Esophagus squamous epithelium (tissue), 5 donors: ENCODE measurements around the gene GOLGA2. TPM values are rescaled to one million over a fixed set of nuclear protein-coding genes. Genes with fewer than 3 reads are reported as not detected.

ENCODE experiments used
- DNase-seq: peaks from one replicate; lab custom pipeline; 2025; lab: John Stamatoyannopoulos, UW
- H3K27ac ChIP-seq, 4 donors: fragments of 200-600 bp; sonication (generic); one replicate each; pipeline ENCODE4 v1.5.1; 2016 to 2019; ENCODE audit warnings: mild to moderate bottlenecking in 1 of 4
- H3K27me3 ChIP-seq, 4 donors: fragments of 200-600 bp; sonication (generic); 1 replicate in 3 of 4; 2 replicates in 1 of 4; pipeline versions ENCODE4 v1.5.1 to v1.6.0; 2017 to 2021; ENCODE audit warnings: antibody characterized with exemption in 1 of 4
- H3K36me3 ChIP-seq, 3 donors: fragments of 200-600 bp; sonication (generic); one replicate each; pipeline ENCODE4 v1.5.1; 2016 to 2019
- H3K4me1 ChIP-seq, 3 donors: fragments of 200-600 bp; sonication (generic); one replicate each; pipeline ENCODE4 v1.5.1; 2017 to 2019
- H3K4me3 ChIP-seq, 4 donors: fragments of 200-600 bp; sonication (generic); 1 replicate in 3 of 4; 2 replicates in 1 of 4; pipeline ENCODE4 v1.5.1; 2016 to 2019; ENCODE audit warnings: mild to moderate bottlenecking in 2 of 4, moderate library complexity in 1 of 4
- H3K9me3 ChIP-seq, 3 donors: fragments of 200-600 bp; sonication (generic); one replicate each; pipeline ENCODE4 v1.5.1; 2016 to 2019
- POLR2A ChIP-seq, 4 donors: fragments of 450-650 bp; IDR thresholded peaks; one replicate each; pipeline ENCODE4 v1.6.1; 2017; ENCODE audit warnings: antibody characterized with exemption in 4 of 4, mild to moderate bottlenecking in 4 of 4, moderate library complexity in 3 of 4
- WGBS, 2 donors: methylation state at CpG; one replicate each; pipeline ENCODE4 v1.1.5; 2018; 5-methylcytosine and 5-hydroxymethylcytosine counted together
- intact Hi-C: fragments of 100-400 bp; cut with DNase I; formaldehyde crosslinking; loops from one replicate; pipeline ENCODE4 v1.15.0; 2022
- total RNA-seq, 4 donors: library from RNA; depleted of rRNA; stranded (reverse); fragments of >200 nt; gene quantifications; one replicate each; pipeline ENCODE4 v1.1.0, GENCODE V29; 2016
- TF ChIP-seq, protein P1 (sequence below), 6 experiments: fragments of 450-650 bp in 4 of 6; fragments of 200-600 bp in 2 of 6; sonication (generic) in 2 of 6; IDR thresholded peaks; one replicate each; pipeline ENCODE4 v1.5.1; 2016 to 2019; ENCODE audit warnings: antibody characterized with exemption in 6 of 6, mild to moderate bottlenecking in 4 of 6, moderate library complexity in 4 of 6
- donor health status: DM: yes; HTN: yes; CAD: no.

Gene GOLGA2
- total RNA-seq, 4 donors from 2014 or later = 76.1 to 92.0 (median 89.2) TPM

- no peak for TF ChIP-seq POLR2A (IDR thresholded peaks at IDR 0.05)
- TF ChIP-seq, protein P1, sequence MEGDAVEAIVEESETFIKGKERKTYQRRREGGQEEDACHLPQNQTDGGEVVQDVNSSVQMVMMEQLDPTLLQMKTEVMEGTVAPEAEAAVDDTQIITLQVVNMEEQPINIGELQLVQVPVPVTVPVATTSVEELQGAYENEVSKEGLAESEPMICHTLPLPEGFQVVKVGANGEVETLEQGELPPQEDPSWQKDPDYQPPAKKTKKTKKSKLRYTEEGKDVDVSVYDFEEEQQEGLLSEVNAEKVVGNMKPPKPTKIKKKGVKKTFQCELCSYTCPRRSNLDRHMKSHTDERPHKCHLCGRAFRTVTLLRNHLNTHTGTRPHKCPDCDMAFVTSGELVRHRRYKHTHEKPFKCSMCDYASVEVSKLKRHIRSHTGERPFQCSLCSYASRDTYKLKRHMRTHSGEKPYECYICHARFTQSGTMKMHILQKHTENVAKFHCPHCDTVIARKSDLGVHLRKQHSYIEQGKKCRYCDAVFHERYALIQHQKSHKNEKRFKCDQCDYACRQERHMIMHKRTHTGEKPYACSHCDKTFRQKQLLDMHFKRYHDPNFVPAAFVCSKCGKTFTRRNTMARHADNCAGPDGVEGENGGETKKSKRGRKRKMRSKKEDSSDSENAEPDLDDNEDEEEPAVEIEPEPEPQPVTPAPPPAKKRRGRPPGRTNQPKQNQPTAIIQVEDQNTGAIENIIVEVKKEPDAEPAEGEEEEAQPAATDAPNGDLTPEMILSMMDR (IDR thresholded peaks at IDR 0.05) = no peak
- DNase-seq = no peak
- Histone ChIP-seq H3K4me1 (peaks cover 17 to 52% (median 23%) of the 10 kb centered on the region in 3 donors), H3K9me3 (no peaks in the 10 kb centered on the region), H3K27me3 (peaks cover 0 to 25% (median 0%) of the 10 kb centered on the region in 4 donors), H3K27ac (peak overlapping the region in 3 of 4 donors; percentile 53 to 80 (median 77)), H3K4me3 (no peak overlapping the region), H3K36me3 (no peaks in the 10 kb centered on the region)
- intact Hi-C loops = no loop called here
- WGBS, 2 donors = 74 to 91% methylated on average over 1 to 2 of the region's 2 CpGs
Measured at GRCh38 chr9:128246471-128246870, 29.3 kb downstream of the GOLGA2 start.

DNA sequence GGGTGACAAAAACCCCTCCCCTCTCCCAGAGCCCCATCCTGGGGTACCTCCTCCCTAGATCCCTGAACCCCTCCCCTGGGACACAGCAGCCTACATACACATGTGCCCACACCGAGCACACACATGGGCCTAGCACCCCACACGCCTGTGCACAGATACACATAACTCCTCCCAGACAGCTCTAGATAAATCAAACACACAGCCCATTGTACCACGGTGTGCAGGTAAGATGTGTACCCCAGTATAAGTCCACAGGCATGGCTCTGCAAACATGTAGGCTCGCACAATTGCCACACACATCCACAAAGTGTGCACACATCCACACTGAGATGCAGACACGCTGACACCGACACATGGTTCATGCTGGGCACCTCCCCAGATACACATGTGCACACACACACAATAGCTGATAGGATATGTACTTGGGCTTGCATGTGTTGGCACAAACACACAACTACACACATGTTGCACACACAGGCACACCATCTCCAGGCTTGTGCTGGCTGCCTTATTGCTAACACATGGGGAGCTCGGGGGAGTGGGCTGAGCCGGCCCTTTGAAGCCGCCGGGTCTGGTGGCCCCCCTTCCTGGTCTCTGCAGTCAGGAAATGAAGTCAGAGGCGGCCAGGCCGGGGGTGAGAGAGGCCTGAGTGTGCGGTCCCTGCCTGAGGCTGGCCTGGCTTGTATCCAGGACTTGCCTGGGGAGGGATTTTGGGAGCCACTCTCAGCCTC is 30.2 kb downstream of the GOLGA2 start:
- Histone ChIP-seq H3K4me3 (peak overlapping the region in 1 of 4 donors; percentile 57), H3K27ac (peak overlapping the region in 3 of 4 donors; percentile 57 to 80 (median 77)), H3K36me3 (no peaks in the 10 kb centered on the region), H3K4me1 (peaks cover 10 to 43% (median 15%) of the 10 kb centered on the region in 3 donors), H3K27me3 (peaks cover 0 to 25% (median 0%) of the 10 kb centered on the region in 4 donors), H3K9me3 (no peaks in the 10 kb centered on the region)
- intact Hi-C loops = no loop called here
- no peak for DNase-seq
- TF ChIP-seq, protein P1 (IDR thresholded peaks at IDR 0.05) = no peak
- no peak for TF ChIP-seq POLR2A (IDR thresholded peaks at IDR 0.05)
- 56 to 62% methylated on average over 5 to 6 of the region's 13 CpGs for WGBS, 2 donors

DNA sequence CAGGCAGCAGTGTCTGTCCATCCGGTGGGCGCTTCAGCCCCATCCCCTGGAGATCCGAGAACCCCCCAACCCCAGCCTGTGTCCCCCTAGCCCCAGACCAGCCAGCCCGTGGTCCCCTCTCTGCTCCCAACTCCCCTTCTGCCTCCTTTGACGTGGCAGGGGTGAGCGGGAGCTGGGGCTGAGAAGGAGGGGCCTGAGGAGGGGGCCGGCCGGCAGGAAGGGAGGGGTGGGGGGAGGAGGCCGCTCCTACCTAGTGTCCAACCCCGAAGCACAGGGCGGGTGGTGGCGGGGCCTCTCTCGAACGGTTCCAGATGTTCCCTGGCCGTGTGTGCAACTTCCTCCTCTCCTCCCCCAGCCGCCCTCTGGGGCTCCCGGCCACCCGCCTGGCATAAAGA is 31.0 kb downstream of the GOLGA2 start:
- Histone ChIP-seq H3K36me3 (no peaks in the 10 kb centered on the region), H3K27ac (peak overlapping the region; percentile 46 to 89 (median 68)), H3K4me1 (peaks cover 10 to 36% (median 14%) of the 10 kb centered on the region in 3 donors), H3K9me3 (no peaks in the 10 kb centered on the region), H3K4me3 (peak overlapping the region in 3 of 4 donors; percentile 29 to 57 (median 43)), H3K27me3 (peaks cover 0 to 25% (median 0%) of the 10 kb centered on the region in 4 donors)
- no peak for DNase-seq
- WGBS, 2 donors = no CpG with 5 or more reads among the region's 18 CpGs
- TF ChIP-seq POLR2A (IDR thresholded peaks at IDR 0.05) = peak in 1 of 4 donors; percentile 18
- TF ChIP-seq, protein P1 (IDR thresholded peaks at IDR 0.05) = no peak
- intact Hi-C loops = no loop called here

- Histone ChIP-seq H3K4me1 (peaks cover 10 to 34% (median 14%) of the 10 kb centered on the region in 3 donors), H3K36me3 (no peaks in the 10 kb centered on the region), H3K4me3 (peak overlapping the region in 3 of 4 donors; percentile 29 to 57 (median 43)), H3K27ac (peak overlapping the region; percentile 46 to 89 (median 68)), H3K9me3 (no peaks in the 10 kb centered on the region), H3K27me3 (peaks cover 0 to 25% (median 0%) of the 10 kb centered on the region in 4 donors)
- WGBS, 2 donors = 61 to 64% methylated on average over 4 to 5 of the region's 13 CpGs
- intact Hi-C loops = no loop called here
- no peak for DNase-seq
- TF ChIP-seq, protein P1 (IDR thresholded peaks at IDR 0.05) = no peak
- TF ChIP-seq POLR2A (IDR thresholded peaks at IDR 0.05) = no peak
Measured at GRCh38 chr9:128244091-128244836, 31.5 kb downstream of the GOLGA2 start.
